K562 (cell line): Measurements from ENCODE around the gene SCN2B. TPM values are rescaled to one million over a fixed set of nuclear protein-coding genes. Genes with fewer than 3 reads are reported as not detected.

ENCODE experiments used
- ATAC-seq: fragments of 200-7000 bp; cut with Tn5 transposase; 3 replicates; pipeline ENCODE4 v1.9.1; 2020; ENCODE audit warnings: moderate library complexity
- BruUV-seq: library from RNA; stranded (reverse); fragments of 400-500 nt; replicated peaks from 2 replicates; lab custom pipeline; 2021; lab: Mats Ljungman, UMichigan
- CTCF ChIA-PET: fragments of 300-600 bp; formaldehyde crosslinking; extraction: SDS; loops from one replicate; lab custom pipeline; 2021; ENCODE audit warnings: low intra/inter-chr PET ratio; lab: Yijun Ruan, JAX
- POLR2A ChIA-PET: fragments of 300-600, 350-650 bp; sonication (Branson Sonifier 250); formaldehyde crosslinking; extraction: SDS; loops from one replicate; lab custom pipeline; 2021; ENCODE audit warnings: antibody characterized with exemption, inconsistent platforms; lab: Yijun Ruan, JAX
- DNase-seq, 4 experiments: peaks; one replicate each; pipeline versions ENCODE4 v3.0.0 to v3.0.0-alpha.2; 2011 to 2018; ENCODE audit warnings: low spot score in 3 of 4, mixed read lengths in 3 of 4; ENCODE audit errors: extremely low read depth in 1 of 4
- FAIRE-seq: peaks from 2 replicates; lab custom pipeline; 2011; peaks lifted over from hg19 to GRCh38; lab: Jason Lieb, UNC
- H2AFZ ChIP-seq: 2 replicates; pipeline ENCODE4 v1.6.0; 2011; ENCODE audit warnings: low read depth, low read length, control low read depth, inconsistent platforms
- H3K27ac ChIP-seq: fragments of 200-600 bp; 3 replicates; pipeline ENCODE4 v1.8.0; 2011; ENCODE audit warnings: low read depth, mild to moderate bottlenecking, control low read depth, inconsistent platforms, low read length, moderate library complexity, mixed read lengths; ENCODE audit errors: extremely low read depth
- H3K27me3 ChIP-seq, 2 experiments: fragments of 300-600 bp in 1 of 2; 2 replicates in 1 of 2; 3 replicates in 1 of 2; pipeline versions ENCODE4 v1.6.0 to v1.8.0; 2011; ENCODE audit warnings: inconsistent platforms in 2 of 2, low read length in 2 of 2, mild to moderate bottlenecking in 1 of 2, mixed read lengths in 1 of 2, moderate library complexity in 1 of 2; ENCODE audit not compliant: control insufficient read depth in 2 of 2, insufficient read depth in 2 of 2
- H3K36me3 ChIP-seq: fragments of 300-600 bp; 3 replicates; pipeline ENCODE4 v1.8.0; 2011; ENCODE audit warnings: mild to moderate bottlenecking, low read length, inconsistent platforms; ENCODE audit not compliant: control insufficient read depth, insufficient read depth
- H3K4me1 ChIP-seq, 2 experiments: fragments of 200-600 bp in 1 of 2; replicated peaks in 1 of 2; 2 replicates in 1 of 2; 3 replicates in 1 of 2; pipeline versions ENCODE4 v1.5.1 to v1.8.0; 2011; ENCODE audit warnings: inconsistent platforms in 2 of 2, low read length in 2 of 2, mild to moderate bottlenecking in 1 of 2, mixed read lengths in 1 of 2, moderate library complexity in 1 of 2; ENCODE audit not compliant: control insufficient read depth in 2 of 2, insufficient read depth in 2 of 2
- H3K4me2 ChIP-seq: 2 replicates; pipeline ENCODE4 v1.6.1; 2011; ENCODE audit warnings: low read length, control low read depth, inconsistent platforms, mixed read lengths; ENCODE audit not compliant: insufficient read depth
- H3K4me3 ChIP-seq: fragments of 200-600 bp; sonication (generic), shearing (Covaris generic); 2 replicates; pipeline ENCODE4 v1.5.1; 2016; ENCODE audit warnings: control low read depth, inconsistent platforms
- H3K79me2 ChIP-seq: fragments of 200-600 bp; 3 replicates; pipeline ENCODE4 v1.8.0; 2011; ENCODE audit warnings: low read length, inconsistent platforms; ENCODE audit not compliant: control insufficient read depth, insufficient read depth
- H3K9ac ChIP-seq, 2 experiments: 2 replicates each; pipeline versions ENCODE4 v1.6.0 to v1.6.1; 2011; ENCODE audit warnings: low read depth in 2 of 2, low read length in 2 of 2, control low read depth in 1 of 2, inconsistent platforms in 1 of 2, mild to moderate bottlenecking in 1 of 2, mixed read lengths in 1 of 2; ENCODE audit not compliant: insufficient read depth in 1 of 2
- H3K9me1 ChIP-seq: one replicate; pipeline ENCODE4 v1.6.0; 2011; ENCODE audit warnings: inconsistent platforms, mild to moderate bottlenecking, low read length, moderate library complexity; ENCODE audit not compliant: control insufficient read depth, insufficient read depth
- H3K9me3 ChIP-seq: replicated peaks from 2 replicates; pipeline ENCODE4 v1.5.1; 2011; ENCODE audit warnings: low read depth, low read length, inconsistent platforms; ENCODE audit not compliant: control insufficient read depth, insufficient read depth
- H4K20me1 ChIP-seq: replicated peaks from 2 replicates; pipeline ENCODE4 v1.6.1; 2011; ENCODE audit warnings: low read length, inconsistent platforms, mixed read lengths; ENCODE audit not compliant: control insufficient read depth, insufficient read depth
- ARID3B ChIP-seq: fragments of 250-450 bp; sonication (Bioruptor Pico); IDR thresholded peaks from 2 replicates; pipeline ENCODE4 v1.4.0; 2020; ENCODE audit warnings: borderline replicate concordance
- ASH1L ChIP-seq: fragments of 450-650 bp; IDR thresholded peaks from 2 replicates; pipeline ENCODE4 v1.6.1; 2018; ENCODE audit warnings: borderline replicate concordance, mild to moderate bottlenecking, low read depth; ENCODE audit not compliant: partially characterized antibody
- DPF2 ChIP-seq: fragments of 450-650 bp; IDR thresholded peaks from 2 replicates; pipeline ENCODE4 v1.6.1; 2016
- EGR1 ChIP-seq: fragments of 450-650 bp; conservative IDR thresholded peaks from 2 replicates; pipeline ENCODE4 v1.6.1; 2017; ENCODE audit warnings: mild to moderate bottlenecking
- ETV5 ChIP-seq: sonication (generic); formaldehyde crosslinking; IDR thresholded peaks from 2 replicates; pipeline ENCODE4 v1.4.0; 2020; ENCODE audit warnings: low read depth, mild to moderate bottlenecking, missing genetic modification reagents
- KDM4B ChIP-seq, 2 experiments: fragments of 450-650 bp in 1 of 2; sonication (generic) in 1 of 2; IDR thresholded peaks; 2 replicates each; pipeline ENCODE4 v1.6.1; 2016 to 2017; ENCODE audit warnings: borderline replicate concordance in 2 of 2, antibody characterized with exemption in 1 of 2, low read depth in 1 of 2, mild to moderate bottlenecking in 1 of 2
- KHSRP ChIP-seq: fragments of 450-650 bp; IDR thresholded peaks from 2 replicates; pipeline ENCODE4 v1.6.1; 2017
- NR4A1 ChIP-seq, 2 experiments: fragments of 250-450 bp in 1 of 2; fragments of 450-650 bp in 1 of 2; sonication (Bioruptor Pico) in 1 of 2; IDR thresholded peaks; 2 replicates each; pipeline versions ENCODE4 v1.4.0 to v1.6.1; 2016 to 2020; ENCODE audit warnings: mild to moderate bottlenecking in 2 of 2, missing compliant biosample characterization in 1 of 2, missing genetic modification characterization in 1 of 2, moderate library complexity in 1 of 2
- POLR2AphosphoS2 ChIP-seq: IDR thresholded peaks from 2 replicates; pipeline ENCODE4 v1.6.1; 2012; ENCODE audit warnings: low read length, improper control_type of control experiment
- POLR2H ChIP-seq: IDR thresholded peaks from 2 replicates; pipeline ENCODE4 v1.6.1; 2016; ENCODE audit warnings: missing genetic modification characterization, low read depth, mild to moderate bottlenecking, control low read depth, missing compliant biosample characterization, moderate library complexity
- PRDM10 ChIP-seq: fragments of 450-650 bp; IDR thresholded peaks from 2 replicates; pipeline ENCODE4 v1.6.1; 2018; ENCODE audit not compliant: partially characterized antibody
- SREBF2 ChIP-seq: sonication (generic); formaldehyde crosslinking; IDR thresholded peaks from 2 replicates; pipeline ENCODE4 v1.4.0; 2020; ENCODE audit warnings: mild to moderate bottlenecking, missing genetic modification reagents
- USF2 ChIP-seq: sonication (generic); formaldehyde crosslinking; IDR thresholded peaks from 2 replicates; pipeline ENCODE4 v1.5.0; 2020; ENCODE audit warnings: missing genetic modification reagents
- ZNF41 ChIP-seq: fragments of 250-450 bp; sonication (Bioruptor Pico); conservative IDR thresholded peaks from 2 replicates; pipeline ENCODE4 v1.4.0; 2020; ENCODE audit warnings: mild to moderate bottlenecking
- WGBS: fragments of 100-300 bp; shearing (Covaris generic); methylation state at CpG from one replicate; pipeline ENCODE4 v1.1.6; 2016; ENCODE audit warnings: low coverage, mixed read lengths; ENCODE audit not compliant: insufficient coverage; ENCODE audit errors: missing lambda C conversion rate; 5-methylcytosine and 5-hydroxymethylcytosine counted together
- in situ Hi-C: fragments of 300-500 bp; cut with MboI; formaldehyde crosslinking; loops from 4 replicates; pipeline ENCODE4 v1.15.0; 2018; ENCODE audit warnings: inconsistent platforms, mixed read lengths
- intact Hi-C: fragments of 100-400 bp; cut with micrococcal nuclease; formaldehyde crosslinking; loops from 2 replicates; pipeline ENCODE4 v1.14.2; 2022
- polyA plus RNA-seq, 8 experiments: library from polyadenylated mRNA; depleted of rRNA in 4 of 8; stranded (reverse) in 5 of 8; unstranded in 3 of 8; fragments of >200 nt; fragmentation: Nextera tagmentation in 2 of 8; fragmentation: Illumina TruSeq in 1 of 8; extraction: Ambion mirVana in 2 of 8; extraction: Trizol in 1 of 8; gene quantifications; 2 replicates each; pipeline versions ENCODE4 v1.2.1 to v1.2.3, GENCODE V29; 2011 to 2014; ENCODE audit warnings: inconsistent platforms in 1 of 8, missing spikeins in 1 of 8
- total RNA-seq, 7 experiments: library from RNA; depleted of rRNA in 6 of 7; stranded (reverse); fragments of >200 nt in 6 of 7; fragmentation: Illumina TruSeq in 2 of 7; extraction: Trizol in 2 of 7; gene quantifications; 2 replicates each; pipeline versions ENCODE4 v1.2.1 to v1.2.3, GENCODE V29; 2011 to 2021; ENCODE audit warnings: low replicate concordance in 1 of 7

SCN2B gene
- total and polyA plus RNA-seq, 9 of the 15 experiments (the other 6 are each of a cell fraction or from before 2014, with no cell fraction given), result not detected

GRCh38 chr11:118206391-118207031, 30.1 kb upstream of the SCN2B start:
- H3K9me3 ChIP-seq, result no peaks in the 10 kb centered on the region
- no peak overlapping the region for H2AFZ ChIP-seq
- DNase-seq (no peak), ATAC-seq (no peak), FAIRE-seq (no peak)
- in situ Hi-C loops, result no loop called here
- H3K9ac ChIP-seq, result no peak overlapping the region
- intact Hi-C loops, result no loop called here
- no peaks in the 10 kb centered on the region for H3K36me3 ChIP-seq
- H3K27ac ChIP-seq, result no peak overlapping the region
- no peaks in the 10 kb centered on the region for H3K4me1 ChIP-seq
- no peaks in the 10 kb centered on the region for H3K9me1 ChIP-seq
- no peak overlapping the region for H3K4me2 ChIP-seq
- H3K79me2 ChIP-seq, result no peaks in the 10 kb centered on the region
- 0% methylated on average over 1 of the region's 1 CpG for WGBS
- BruUV-seq, result no TSS peak
- H3K4me3 ChIP-seq, result no peak overlapping the region
- no peaks in the 10 kb centered on the region for H4K20me1 ChIP-seq
- peaks cover 10 to 22% of the 10 kb centered on the region in 2 experiments; a peak in 4 of 5 replicates for H3K27me3 ChIP-seq
- ChIA-PET CTCF (no interaction called here), POLR2A (no interaction called here)
- no peak for TF ChIP-seq ARID3B
- TF ChIP-seq USF2 (CRISPR knock-in tag), result no peak
- peak; percentile 25 for TF ChIP-seq PRDM10
- no peak for TF ChIP-seq POLR2AphosphoS2
- no peak for TF ChIP-seq DPF2
- TF ChIP-seq ETV5 (CRISPR knock-in tag), result no peak
- TF ChIP-seq POLR2H (tag), result no peak
- no peak for TF ChIP-seq NR4A1 (CRISPR knock-in tag; IDR thresholded peaks at IDR 0.05)
- no peak for TF ChIP-seq NR4A1 (tag; IDR thresholded peaks at IDR 0.05)
- TF ChIP-seq SREBF2 (CRISPR knock-in tag), result no peak
- TF ChIP-seq ZNF41 (CRISPR knock-in tag), result no peak
- no peak for TF ChIP-seq KDM4B (IDR thresholded peaks at IDR 0.05; ENCODE audit: borderline replicate concordance in 2 of 2, low read depth in 1 of 2)
- no peak for TF ChIP-seq ASH1L
- no peak for TF ChIP-seq EGR1
- no peak for TF ChIP-seq KHSRP
